Thymus (tissue), 11 donors: Measurements from ENCODE around the gene SNX9. TPM values are rescaled to one million over a fixed set of nuclear protein-coding genes. Genes with fewer than 3 reads are reported as not detected.
"Not testable (repeated sequence)": the region's sequence is repeated elsewhere in the genome, so short reads cannot be mapped to it uniquely, and the experiment has no call there.

Experiments
- DNase-seq, 9 donors: peaks; one replicate each; pipeline ENCODE4 v3.0.0-alpha.2; 2013; ENCODE audit warnings: low spot score in 9 of 9, low read depth in 6 of 9, missing footprints in 1 of 9
- H3K27ac ChIP-seq, 2 donors: one replicate each; pipeline ENCODE4 v1.5.1; 2013; ENCODE audit warnings: control low read depth in 1 of 2, low read depth in 1 of 2, low read length in 1 of 2, mild to moderate bottlenecking in 1 of 2, moderate library complexity in 1 of 2
- H3K27me3 ChIP-seq, 2 donors: one replicate each; pipeline ENCODE4 v1.5.1; 2013; ENCODE audit warnings: low read length in 1 of 2; ENCODE audit not compliant: control insufficient read depth in 2 of 2, insufficient read depth in 1 of 2
- H3K36me3 ChIP-seq, 2 donors: one replicate each; pipeline ENCODE4 v1.5.1; 2013; ENCODE audit warnings: low read length in 1 of 2, mild to moderate bottlenecking in 1 of 2, moderate library complexity in 1 of 2; ENCODE audit not compliant: control insufficient read depth in 2 of 2, insufficient read depth in 2 of 2
- H3K4me1 ChIP-seq, 2 donors: one replicate each; pipeline ENCODE4 v1.5.1; 2013; ENCODE audit warnings: low read length in 2 of 2; ENCODE audit not compliant: control insufficient read depth in 2 of 2, insufficient read depth in 2 of 2
- H3K4me3 ChIP-seq, 2 donors: one replicate each; pipeline ENCODE4 v1.5.1; 2013; ENCODE audit warnings: low read length in 2 of 2, control low read depth in 1 of 2, mild to moderate bottlenecking in 1 of 2
- H3K9me3 ChIP-seq, 2 donors: one replicate each; pipeline ENCODE4 v1.5.1; 2013; ENCODE audit warnings: low read length in 1 of 2, mild to moderate bottlenecking in 1 of 2; ENCODE audit not compliant: control insufficient read depth in 2 of 2, insufficient read depth in 1 of 2
- WGBS: extraction: QIAGEN DNeasy Blood & Tissue Kit; methylation state at CpG from one replicate; pipeline ENCODE4 v1.1.7; 2013; 5-methylcytosine and 5-hydroxymethylcytosine counted together
- polyA plus RNA-seq: library from polyadenylated mRNA; stranded (reverse); fragments of 200-250 nt; gene quantifications from one replicate; pipeline ENCODE4 v1.2.3, GENCODE V29; 2013
- total RNA-seq: library from RNA; stranded (reverse); fragments of 120-200 nt; gene quantifications from one replicate; pipeline ENCODE4 v1.2.4, GENCODE V29; 2013
- donor health status: healthy.

Gene SNX9
- total and polyA plus RNA-seq, 2 donors = 11.0 to 37.3 TPM

DNA sequence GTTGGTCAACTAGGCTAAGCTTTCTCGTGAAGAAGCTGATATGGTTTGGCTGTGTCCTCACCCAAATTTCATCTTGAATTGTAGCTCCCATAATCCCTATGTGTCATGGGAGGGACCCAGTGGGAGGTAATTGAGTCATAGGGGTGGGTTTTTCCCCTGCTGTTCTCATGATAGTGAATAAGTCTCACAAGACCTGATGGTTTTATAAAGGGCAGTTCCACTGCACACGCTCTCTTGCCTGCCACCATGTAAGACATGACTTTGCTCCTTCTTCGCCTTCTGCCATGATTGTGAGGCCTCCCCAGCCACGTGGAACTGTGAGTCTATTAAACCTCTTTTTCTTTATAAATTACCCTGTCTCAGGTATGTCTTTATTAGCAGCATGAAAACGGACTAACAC, 29.0 kb upstream of the SNX9 start:
- not testable (repeated sequence) for H3K4me3 ChIP-seq, H3K27me3 ChIP-seq, H3K4me1 ChIP-seq, H3K36me3 ChIP-seq, H3K9me3 ChIP-seq, DNase-seq, H3K27ac ChIP-seq
- 95% methylated on average over 5 of the region's 5 CpGs for WGBS

DNA sequence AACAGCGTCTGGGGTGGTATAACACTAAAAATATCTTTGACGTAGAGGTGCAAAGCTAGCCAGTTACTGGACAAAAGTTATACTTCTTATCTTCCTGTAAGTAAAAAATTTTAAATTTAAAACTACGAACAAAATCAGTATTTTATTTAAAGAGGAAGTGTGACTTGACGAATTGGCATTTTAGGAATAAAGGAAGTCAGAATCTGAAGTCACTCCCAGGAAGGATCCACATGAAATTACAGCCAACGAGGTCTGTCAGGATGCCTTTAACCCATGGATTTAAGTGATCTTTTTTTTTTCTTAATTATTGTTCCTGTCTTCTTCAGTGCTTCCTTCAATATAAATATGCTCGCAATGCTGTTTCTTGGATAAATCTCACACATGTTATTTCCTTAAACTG, 27.2 kb upstream of the SNX9 start:
- Histone ChIP-seq H3K4me3 (no peak overlapping the region), H3K36me3 (no peaks in the 10 kb centered on the region), H3K9me3 (no peaks in the 10 kb centered on the region), H3K27ac (no peak overlapping the region), H3K4me1 (no peaks in the 10 kb centered on the region), H3K27me3 (no peaks in the 10 kb centered on the region)
- WGBS = 82% methylated on average over 6 of the region's 6 CpGs
- DNase-seq = no peak

DNA sequence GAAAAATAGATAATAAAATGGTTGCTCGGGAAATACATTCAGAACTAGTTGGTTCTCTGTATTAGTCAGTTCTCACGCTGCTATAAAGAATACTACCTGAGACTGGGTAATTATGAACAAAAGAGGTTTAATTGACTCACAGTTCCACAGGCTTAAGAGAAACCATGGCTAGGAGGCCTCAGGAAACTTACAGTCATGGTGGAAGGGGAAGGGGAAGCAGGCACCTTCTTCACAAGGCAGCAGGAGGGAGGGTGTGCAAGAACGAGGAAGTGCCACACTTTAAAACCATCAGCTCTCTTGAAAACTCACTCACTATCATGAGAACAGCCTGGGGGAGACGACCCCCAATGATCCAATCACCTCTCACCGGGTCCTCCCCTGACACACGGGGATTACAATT, 24.2 kb upstream of the SNX9 start:
- H3K9me3 ChIP-seq = no peaks in the 10 kb centered on the region
- no peaks in the 10 kb centered on the region for H3K4me1 ChIP-seq
- H3K4me3 ChIP-seq = no peak overlapping the region
- no peak for DNase-seq
- 94% methylated on average over 6 of the region's 6 CpGs for WGBS
- no peaks in the 10 kb centered on the region for H3K36me3 ChIP-seq
- H3K27ac ChIP-seq = no peak overlapping the region
- no peaks in the 10 kb centered on the region for H3K27me3 ChIP-seq

DNA sequence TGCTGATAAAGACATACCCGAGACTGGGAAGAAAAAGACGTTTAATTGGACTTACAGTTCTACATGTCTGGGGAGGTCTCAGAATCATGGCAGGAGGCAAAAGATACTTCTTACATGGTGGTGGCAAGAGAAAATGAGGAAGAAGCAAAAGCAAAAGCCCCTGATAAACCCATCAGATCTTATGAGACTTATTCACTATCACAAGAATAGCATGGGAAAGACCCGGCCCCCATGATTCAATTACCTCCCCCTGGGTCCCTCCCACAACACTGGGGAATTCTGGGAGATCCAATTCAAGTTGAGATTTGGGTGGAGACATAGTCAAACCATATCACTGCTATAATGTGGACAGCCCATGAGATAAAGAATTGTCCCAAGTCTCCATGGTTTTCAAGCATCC, 23.5 kb upstream of the SNX9 start:
- H3K4me3 ChIP-seq, H3K36me3 ChIP-seq, H3K27ac ChIP-seq, DNase-seq, H3K27me3 ChIP-seq, H3K9me3 ChIP-seq, H3K4me1 ChIP-seq: not testable (repeated sequence)
- WGBS = 98% methylated on average over 3 of the region's 3 CpGs

DNA sequence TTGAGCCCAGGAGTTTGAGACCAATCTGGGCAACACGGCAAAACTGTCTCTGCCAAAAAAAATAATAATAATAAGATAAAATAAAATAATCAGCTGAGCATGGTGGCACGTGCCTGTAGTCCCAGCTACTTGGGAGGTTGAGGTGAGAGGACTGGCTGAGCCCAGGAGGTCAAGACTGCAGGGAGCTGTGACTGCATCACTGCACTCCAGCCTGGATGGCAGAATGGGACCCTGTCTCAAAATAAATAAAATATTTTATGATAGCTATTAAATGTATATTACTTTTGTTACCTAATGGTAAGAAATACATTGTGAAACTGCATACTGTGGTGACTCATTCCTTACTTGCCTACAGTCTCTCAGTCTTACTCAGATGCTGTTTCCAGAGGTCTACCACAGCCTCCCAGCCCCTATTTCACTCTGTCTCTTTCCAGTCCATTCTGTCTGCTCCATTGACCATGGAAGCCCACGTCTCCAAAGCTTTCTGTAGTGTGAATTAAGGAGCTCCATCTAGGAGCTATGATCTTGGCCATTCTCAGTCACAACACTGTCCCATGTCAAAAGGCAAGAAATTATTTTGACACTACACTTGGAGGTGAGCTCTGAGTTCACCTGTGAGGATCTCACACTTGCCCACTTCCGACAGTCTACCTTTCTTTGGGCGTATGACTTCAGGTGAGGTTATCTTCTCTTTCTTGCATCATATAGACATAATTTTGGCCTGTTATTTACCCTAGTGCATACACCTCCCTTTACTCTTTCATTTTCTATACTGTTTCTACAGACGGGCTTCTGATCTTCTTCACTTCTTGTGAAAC, 22.4 kb upstream of the SNX9 start:
- no peaks in the 10 kb centered on the region for H3K9me3 ChIP-seq
- no peaks in the 10 kb centered on the region for H3K4me1 ChIP-seq
- no peaks in the 10 kb centered on the region for H3K27me3 ChIP-seq
- WGBS = 94% methylated on average over 6 of the region's 6 CpGs
- no peak for DNase-seq
- H3K36me3 ChIP-seq = no peaks in the 10 kb centered on the region
- no peak overlapping the region for H3K27ac ChIP-seq
- H3K4me3 ChIP-seq = no peak overlapping the region

DNA sequence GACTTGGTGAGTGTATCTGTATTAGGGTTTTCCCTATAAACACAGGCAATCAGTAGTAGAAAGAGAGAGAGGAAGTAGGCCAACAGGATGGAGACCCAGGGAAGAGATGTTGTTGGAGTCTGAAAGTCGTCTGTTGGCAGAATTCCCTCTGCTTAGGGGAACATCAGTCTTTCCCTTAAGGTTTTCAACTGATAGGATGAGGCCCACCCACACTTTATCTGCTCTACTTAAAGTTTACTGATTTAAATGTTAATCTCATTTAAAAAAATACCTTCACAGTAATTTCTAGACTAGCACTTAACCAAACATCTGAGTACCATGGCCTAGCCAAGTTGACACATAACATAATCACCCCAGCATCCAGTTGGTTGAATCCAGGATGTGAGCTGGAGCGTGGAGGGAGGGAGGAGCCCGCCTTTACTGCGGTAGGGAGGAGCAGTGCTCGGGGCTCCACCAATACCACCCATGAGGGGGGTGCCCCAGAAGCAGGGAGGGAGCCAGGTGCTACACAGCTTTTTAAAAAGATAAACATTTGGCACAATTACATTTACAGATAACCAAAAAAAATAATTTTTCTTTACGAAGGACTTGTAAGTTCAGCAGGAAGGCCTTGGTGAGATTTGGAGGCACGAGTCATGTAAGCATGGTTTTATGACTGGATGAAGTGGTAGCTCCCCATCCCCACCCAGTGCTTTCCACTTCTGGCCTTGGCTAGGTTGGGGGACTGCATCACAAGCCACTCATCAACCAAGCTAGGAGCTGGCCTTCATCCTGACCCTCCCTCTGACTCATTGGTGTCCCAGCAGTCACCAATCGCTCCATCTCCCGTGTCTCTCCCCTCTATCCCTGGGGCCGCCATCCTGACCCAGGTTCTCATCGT, 18.4 kb upstream of the SNX9 start:
- DNase-seq = no peak
- H3K27ac ChIP-seq = no peak overlapping the region
- peaks cover 0 to 3% of the 10 kb centered on the region in 2 donors for H3K9me3 ChIP-seq
- H3K4me1 ChIP-seq = no peaks in the 10 kb centered on the region
- H3K27me3 ChIP-seq = no peaks in the 10 kb centered on the region
- 94% methylated on average over 11 of the region's 11 CpGs for WGBS
- no peak overlapping the region for H3K4me3 ChIP-seq
- no peaks in the 10 kb centered on the region for H3K36me3 ChIP-seq

DNA sequence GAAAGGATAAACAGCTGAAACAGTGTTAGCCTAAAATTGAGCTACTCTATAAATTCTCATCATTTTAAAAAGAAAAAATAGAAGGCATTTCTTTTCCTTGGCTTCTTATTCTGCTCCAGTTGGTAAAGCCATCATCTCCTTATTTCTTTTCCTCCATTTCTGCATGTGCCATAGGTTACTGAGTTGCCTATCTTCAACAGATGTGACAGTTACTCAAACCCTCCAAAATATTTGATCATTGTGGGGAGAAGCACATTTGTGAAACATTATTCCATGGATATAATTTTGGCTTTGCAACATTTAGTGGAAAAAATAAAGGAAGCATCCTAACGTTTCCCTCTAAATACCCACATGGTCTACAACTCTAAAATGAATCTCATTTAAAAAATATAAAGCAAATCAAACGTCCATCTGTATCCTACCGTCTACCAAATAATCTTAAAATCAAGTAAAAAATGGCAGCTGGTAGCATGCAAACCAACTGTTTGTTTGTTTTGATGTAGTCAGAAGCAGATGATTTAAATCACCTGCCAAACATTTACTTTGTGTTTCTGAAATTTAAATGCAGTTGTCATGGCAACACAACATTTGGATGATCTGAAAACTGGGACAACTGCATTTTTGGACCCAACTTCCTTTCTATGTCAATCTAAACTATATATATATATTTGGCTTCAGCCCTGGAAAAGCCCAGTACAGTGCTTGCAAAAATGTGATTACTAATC, 16.8 kb upstream of the SNX9 start:
- H3K27ac ChIP-seq = no peak overlapping the region
- no peak for DNase-seq
- H3K4me3 ChIP-seq = no peak overlapping the region
- WGBS = 94% methylated on average over 3 of the region's 3 CpGs
- H3K36me3 ChIP-seq = no peaks in the 10 kb centered on the region
- H3K4me1 ChIP-seq = no peaks in the 10 kb centered on the region
- peaks cover 0 to 3% of the 10 kb centered on the region in 2 donors for H3K9me3 ChIP-seq
- H3K27me3 ChIP-seq = no peaks in the 10 kb centered on the region

DNA sequence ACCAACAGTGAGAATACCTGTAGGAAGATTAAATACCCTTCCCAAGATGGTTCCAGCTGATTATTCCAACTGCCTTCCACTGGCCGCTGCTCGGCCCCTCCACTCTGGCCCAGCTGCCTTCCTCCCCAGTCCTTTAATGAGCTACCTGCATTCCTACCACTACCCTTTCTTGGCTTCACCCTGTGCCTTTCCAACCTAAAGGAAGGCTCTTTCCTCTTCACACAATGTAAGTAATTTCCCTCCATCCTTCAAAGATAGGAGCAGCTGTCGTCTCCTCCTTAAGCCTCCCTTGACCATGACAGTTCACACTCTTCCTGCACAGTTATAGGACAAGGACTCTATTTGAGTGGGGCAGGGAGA, 16.2 kb upstream of the SNX9 start:
- Histone ChIP-seq H3K4me1 (no peaks in the 10 kb centered on the region), H3K36me3 (no peaks in the 10 kb centered on the region), H3K27ac (no peak overlapping the region), H3K27me3 (no peaks in the 10 kb centered on the region), H3K4me3 (no peak overlapping the region), H3K9me3 (peaks cover 0 to 3% of the 10 kb centered on the region in 2 donors)
- no peak for DNase-seq
- WGBS = 98% methylated on average over 3 of the region's 3 CpGs
